GM12878 (cell line): Measurements from ENCODE around the gene ANO6. TPM values are rescaled to one million over a fixed set of nuclear protein-coding genes. Genes with fewer than 3 reads are reported as not detected.

ENCODE experiments used
- ATAC-seq: fragments of 200-7000 bp; cut with Tn5 transposase; 3 replicates; pipeline ENCODE4 v1.9.1; 2020; ENCODE audit warnings: mild to moderate bottlenecking, moderate library complexity
- BruUV-seq: library from RNA; stranded (reverse); fragments of 400-500 nt; replicated peaks from 2 replicates; lab custom pipeline; 2021; lab: Mats Ljungman, UMichigan
- CTCF ChIA-PET: fragments of 300-600 bp; sonication (Branson Sonifier 250); formaldehyde crosslinking; extraction: SDS; loops from one replicate; lab custom pipeline; 2021; ENCODE audit warnings: inconsistent platforms; lab: Yijun Ruan, JAX
- POLR2A ChIA-PET: fragments of 350-600 bp; formaldehyde crosslinking; extraction: SDS; loops from one replicate; lab custom pipeline; 2021; ENCODE audit warnings: inconsistent platforms; lab: Charles Lee
- RAD21 ChIA-PET: fragments of 300-600 bp; sonication (Branson Sonifier 250); formaldehyde crosslinking; loops from one replicate; lab custom pipeline; 2023; ENCODE audit warnings: antibody characterized with exemption; ENCODE audit not compliant: unreplicated experiment; lab: Charles Lee
- SMC1A ChIA-PET: fragments of 300-600 bp; sonication (Branson Sonifier 250); formaldehyde crosslinking; loops from one replicate; lab custom pipeline; 2023; ENCODE audit not compliant: unreplicated experiment, uncharacterized antibody; lab: Charles Lee
- DNase-seq: peaks from one replicate; pipeline ENCODE4 v3.0.0-alpha.2; 2011; ENCODE audit warnings: low read depth, low spot score
- FAIRE-seq: peaks from 3 replicates; lab custom pipeline; 2011; peaks lifted over from hg19 to GRCh38; lab: Jason Lieb, UNC
- H2AFZ ChIP-seq: 2 replicates; pipeline ENCODE4 v1.6.0; 2011; ENCODE audit warnings: low read depth, low read length, control low read depth; ENCODE audit not compliant: control insufficient read depth
- H3K27ac ChIP-seq: 2 replicates; pipeline ENCODE4 v1.5.1; 2011; ENCODE audit warnings: control low read depth; ENCODE audit not compliant: control insufficient read depth, insufficient read depth
- H3K27me3 ChIP-seq, 2 experiments: replicated peaks in 1 of 2; 2 replicates each; pipeline versions ENCODE4 v1.6.0 to v1.6.1; 2011; ENCODE audit warnings: low read length in 1 of 2; ENCODE audit not compliant: control insufficient read depth in 2 of 2, insufficient read depth in 2 of 2
- H3K36me3 ChIP-seq, 2 experiments: 2 replicates each; pipeline ENCODE4 v1.5.1; 2011; ENCODE audit warnings: low read length in 1 of 2; ENCODE audit not compliant: control insufficient read depth in 2 of 2, insufficient read depth in 2 of 2
- H3K4me1 ChIP-seq: 2 replicates; pipeline ENCODE4 v1.6.1; 2011; ENCODE audit warnings: mild to moderate bottlenecking, low read length, moderate library complexity, mixed read lengths; ENCODE audit not compliant: control insufficient read depth, insufficient read depth
- H3K4me2 ChIP-seq: 2 replicates; pipeline ENCODE4 v1.6.0; 2011; ENCODE audit warnings: control low read depth; ENCODE audit not compliant: control insufficient read depth, insufficient read depth
- H3K4me3 ChIP-seq: fragments of 200-600 bp; sonication (generic); 2 replicates; pipeline ENCODE4 v1.5.1; 2016
- H3K79me2 ChIP-seq: 2 replicates; pipeline ENCODE4 v1.6.0; 2011; ENCODE audit warnings: low read length; ENCODE audit not compliant: control insufficient read depth, insufficient read depth
- H3K9ac ChIP-seq: 2 replicates; pipeline ENCODE4 v1.8.0; 2011; ENCODE audit warnings: low read length, control low read depth, mixed read lengths; ENCODE audit not compliant: control insufficient read depth, insufficient read depth
- H3K9me3 ChIP-seq: replicated peaks from 3 replicates; pipeline ENCODE4 v1.5.1; 2011; ENCODE audit warnings: mild to moderate bottlenecking, low read length; ENCODE audit not compliant: control insufficient read depth, insufficient read depth
- H4K20me1 ChIP-seq: 2 replicates; pipeline ENCODE4 v1.6.0; 2011; ENCODE audit not compliant: control insufficient read depth, insufficient read depth
- BACH1 ChIP-seq: fragments of 450-650 bp; IDR thresholded peaks from 2 replicates; pipeline ENCODE4 v1.6.1; 2017; ENCODE audit warnings: mild to moderate bottlenecking, borderline replicate concordance
- EZH2 ChIP-seq: IDR thresholded peaks from 2 replicates; pipeline ENCODE4 v1.6.1; 2012; ENCODE audit warnings: low read depth, mild to moderate bottlenecking, control low read depth, inconsistent platforms, low read length, borderline replicate concordance; ENCODE audit not compliant: control insufficient read depth
- IRF3 ChIP-seq: fragments of 450-650 bp; IDR thresholded peaks from 2 replicates; pipeline ENCODE4 v1.6.1; 2014; ENCODE audit warnings: mild to moderate bottlenecking
- KAT2A ChIP-seq: conservative IDR thresholded peaks from 2 replicates; pipeline ENCODE4 v1.6.1; 2011; ENCODE audit warnings: low read depth, low read length; ENCODE audit not compliant: control insufficient read depth
- MYC ChIP-seq: IDR thresholded peaks from 2 replicates; pipeline ENCODE4 v1.6.1; 2011; ENCODE audit warnings: mild to moderate bottlenecking, low read length, moderate library complexity, inconsistent platforms; ENCODE audit not compliant: insufficient read depth, insufficient replicate concordance, insufficient read length, severe bottlenecking
- NFYA ChIP-seq: IDR thresholded peaks from 2 replicates; pipeline ENCODE4 v1.6.1; 2011; ENCODE audit warnings: low read depth, mild to moderate bottlenecking, low read length, improper control_type of control experiment, borderline replicate concordance
- NFYB ChIP-seq: IDR thresholded peaks from 2 replicates; pipeline ENCODE4 v1.6.1; 2011; ENCODE audit warnings: low read depth, mild to moderate bottlenecking, low read length, improper control_type of control experiment, moderate library complexity; ENCODE audit not compliant: insufficient read depth
- PBX3 ChIP-seq: IDR thresholded peaks from 2 replicates; pipeline ENCODE4 v1.6.1; 2011; ENCODE audit warnings: mild to moderate bottlenecking, low read depth, low read length, moderate library complexity; ENCODE audit not compliant: insufficient replicate concordance
- SMARCA5 ChIP-seq: fragments of 450-650 bp; IDR thresholded peaks from 2 replicates; pipeline ENCODE4 v1.6.1; 2017; ENCODE audit warnings: mild to moderate bottlenecking
- TBL1XR1 ChIP-seq: IDR thresholded peaks from 2 replicates; pipeline ENCODE4 v1.6.1; 2012; ENCODE audit warnings: low read depth, low read length, improper control_type of control experiment
- USF1 ChIP-seq: IDR thresholded peaks from 2 replicates; pipeline ENCODE4 v1.6.1; 2011; ENCODE audit warnings: borderline replicate concordance, low read depth, mild to moderate bottlenecking, moderate library complexity, mixed read lengths, low read length; ENCODE audit not compliant: insufficient read depth; ENCODE audit errors: extremely low read length
- ZBED1 ChIP-seq: IDR thresholded peaks from 2 replicates; pipeline ENCODE4 v1.6.1; 2016; ENCODE audit warnings: borderline replicate concordance
- ZNF622 ChIP-seq: fragments of 450-650 bp; IDR thresholded peaks from 2 replicates; pipeline ENCODE4 v1.6.1; 2017; ENCODE audit warnings: mild to moderate bottlenecking, inconsistent platforms
- ZNF687 ChIP-seq: fragments of 450-650 bp; IDR thresholded peaks from 2 replicates; pipeline ENCODE4 v1.6.1; 2017; ENCODE audit warnings: mild to moderate bottlenecking, moderate library complexity
- WGBS: methylation state at CpG from one replicate; pipeline ENCODE4 v1.1.6; 2016; ENCODE audit warnings: low lambda C conversion rate; ENCODE audit not compliant: insufficient replicate concordance, insufficient coverage; ENCODE audit errors: missing lambda C conversion rate; 5-methylcytosine and 5-hydroxymethylcytosine counted together
- in situ Hi-C: fragments of 300-500 bp; cut with MboI; formaldehyde crosslinking; loops from 9 replicates; pipeline ENCODE4 v1.14.3; 2018; ENCODE audit warnings: mixed read lengths
- intact Hi-C: fragments of 100-400 bp; cut with micrococcal nuclease; formaldehyde crosslinking; loops from one replicate; pipeline ENCODE4 v1.14.2; 2022; ENCODE audit not compliant: unreplicated experiment
- polyA plus RNA-seq, 11 experiments: library from polyadenylated mRNA; depleted of rRNA in 4 of 11; unstranded in 6 of 11; stranded (reverse) in 5 of 11; fragments of >200 nt; fragmentation: Nextera tagmentation in 4 of 11; fragmentation: Illumina TruSeq in 1 of 11; extraction: Ambion mirVana in 4 of 11; extraction: Trizol in 1 of 11; gene quantifications; 1 replicate in 1 of 11; 2 replicates in 10 of 11; pipeline versions ENCODE4 v1.2.1 to v1.2.3, GENCODE V29; 2011 to 2016; ENCODE audit warnings: inconsistent platforms in 2 of 11, missing spikeins in 2 of 11, low read depth in 1 of 11
- total RNA-seq, 4 experiments: library from RNA; depleted of rRNA in 3 of 4; stranded (reverse); fragments of >200 nt in 3 of 4; fragmentation: Illumina TruSeq in 1 of 4; extraction: Trizol in 1 of 4; gene quantifications; 2 replicates each; pipeline versions ENCODE4 v1.2.1 to v1.2.3, GENCODE V29; 2013 to 2021

The ANO6 gene
- total and polyA plus RNA-seq, 10 of the 15 experiments (the other 5 are each of a cell fraction or from before 2014, with no cell fraction given) = 4.6 to 30.3 (median 26.0) TPM

GRCh38 chr12:45302621-45303369 is 86.9 kb downstream of the ANO6 start (continued):
- no peak for TF ChIP-seq ZNF687

GRCh38 chr12:45303945-45304344 is 88.0 kb downstream of the ANO6 start:
- 98% methylated on average over 3 of the region's 3 CpGs for WGBS
- intact Hi-C loops (no loop called here), in situ Hi-C loops (no loop called here)
- no peak overlapping the region for H3K27ac ChIP-seq
- H3K9me3 ChIP-seq = no peaks in the 10 kb centered on the region
- SMC1A ChIA-PET = interaction anchor here (0.6 kb wide), 1 partner anchor 50 kb away, joined by 3 read pairs; no protein-coding TSS in a partner anchor
- BruUV-seq = no TSS peak
- ATAC-seq (no peak), FAIRE-seq (no peak), DNase-seq (no peak)
- H3K79me2 ChIP-seq = no peaks in the 10 kb centered on the region
- CTCF ChIA-PET = interaction anchor here (0.7 kb wide), 1 partner anchor 997 kb away, joined by 3 read pairs; no protein-coding TSS in a partner anchor
- H4K20me1 ChIP-seq = no peaks in the 10 kb centered on the region
- POLR2A ChIA-PET = no interaction called here
- H3K4me3 ChIP-seq = no peak overlapping the region
- no peaks in the 10 kb centered on the region; a peak in 1 of 4 replicates for H3K36me3 ChIP-seq
- no peak overlapping the region for H2AFZ ChIP-seq
- H3K4me2 ChIP-seq = no peak overlapping the region
- no peak overlapping the region for H3K9ac ChIP-seq
- no peaks in the 10 kb centered on the region for H3K4me1 ChIP-seq
- no peaks in the 10 kb centered on the region for H3K27me3 ChIP-seq
- RAD21 ChIA-PET = no interaction called here
- TF ChIP-seq NFYB (no peak), EZH2 (no peak), PBX3 (no peak), MYC (no peak), BACH1 (no peak), TBL1XR1 (no peak), ZNF622 (no peak), USF1 (no peak), IRF3 (no peak), KAT2A (no peak), NFYA (no peak), SMARCA5 (no peak), ZBED1 (no peak)
